Progenitor cell of endocrine pancreas (in vitro differentiated cells): ENCODE data around the gene ULK4. TPM values are rescaled to one million over a fixed set of nuclear protein-coding genes. Genes with fewer than 3 reads are reported as not detected.
"Not testable (repeated sequence)": the region's sequence is repeated elsewhere in the genome, so short reads cannot be mapped to it uniquely, and the experiment has no call there.

Source experiments
- DNase-seq: peaks from one replicate; pipeline ENCODE4 v3.0.0; 2021; ENCODE audit warnings: low spot score; ENCODE audit not compliant: unreplicated experiment
- H3K27ac Mint-ChIP-seq: 2 replicates; pipeline ENCODE4 v1.8.0; 2021; ENCODE audit warnings: mild to moderate bottlenecking, moderate library complexity, mixed read lengths
- H3K27me3 Mint-ChIP-seq: 2 replicates; pipeline ENCODE4 v1.8.0; 2021; ENCODE audit warnings: mixed read lengths
- H3K36me3 Mint-ChIP-seq: 2 replicates; pipeline ENCODE4 v1.8.0; 2022; ENCODE audit warnings: mixed read lengths; ENCODE audit not compliant: insufficient read depth
- H3K4me1 Mint-ChIP-seq: 2 replicates; pipeline ENCODE4 v1.8.0; 2021; ENCODE audit warnings: low read depth, mixed read lengths
- H3K4me3 Mint-ChIP-seq: 2 replicates; pipeline ENCODE4 v1.8.0; 2021; ENCODE audit warnings: low read depth, mild to moderate bottlenecking, moderate library complexity, mixed read lengths
- H3K9me3 Mint-ChIP-seq: 2 replicates; pipeline ENCODE4 v1.8.0; 2021; ENCODE audit warnings: low read depth, mixed read lengths
- CTCF ChIP-seq: fragments of 200-600 bp; sonication (generic); IDR thresholded peaks from one replicate; pipeline ENCODE4 v1.5.0; 2021; ENCODE audit warnings: antibody characterized with exemption, mild to moderate bottlenecking; ENCODE audit not compliant: unreplicated experiment
- total RNA-seq: library from RNA; stranded (reverse); gene quantifications from 2 replicates; pipeline ENCODE4 v1.2.1, GENCODE V29; 2021

ULK4 gene
- total RNA-seq, 1 donor from 2014 or later, result 14.2 TPM

- Mint-ChIP-seq H3K27ac (no peak overlapping the region), H3K27me3 (no peaks in the 10 kb centered on the region), H3K4me1 (no peaks in the 10 kb centered on the region), H3K4me3 (no peak overlapping the region), H3K36me3 (no peaks in the 10 kb centered on the region), H3K9me3 (no peaks in the 10 kb centered on the region)
- DNase-seq, result no peak
- no peak for TF ChIP-seq CTCF
These were observed 166.9 kb downstream of the ULK4 start for GRCh38 chr3:41794748-41795589.

GRCh38 chr3:41792806-41793205 is 169.1 kb downstream of the ULK4 start:
- no peaks in the 10 kb centered on the region for H3K9me3 Mint-ChIP-seq
- no peak for DNase-seq
- no peaks in the 10 kb centered on the region for H3K4me1 Mint-ChIP-seq
- H3K27ac Mint-ChIP-seq, result no peak overlapping the region
- no peak for TF ChIP-seq CTCF
- H3K36me3 Mint-ChIP-seq, result peaks cover 2% of the 10 kb centered on the region
- H3K4me3 Mint-ChIP-seq, result no peak overlapping the region
- H3K27me3 Mint-ChIP-seq, result no peaks in the 10 kb centered on the region

GRCh38 chr3:41769106-41769505 is 192.8 kb downstream of the ULK4 start:
- Mint-ChIP-seq H3K27me3 (peaks cover 21% of the 10 kb centered on the region), H3K36me3 (peaks cover 2% of the 10 kb centered on the region), H3K4me1 (peaks cover 9% of the 10 kb centered on the region), H3K27ac (no peak overlapping the region), H3K9me3 (no peaks in the 10 kb centered on the region), H3K4me3 (no peak overlapping the region)
- no peak for TF ChIP-seq CTCF
- no peak for DNase-seq

GRCh38 chr3:41768363-41768762 is 193.5 kb downstream of the ULK4 start:
- TF ChIP-seq CTCF, result no peak
- peaks cover 2% of the 10 kb centered on the region for H3K36me3 Mint-ChIP-seq
- no peak overlapping the region for H3K4me3 Mint-ChIP-seq
- no peak for DNase-seq
- H3K27ac Mint-ChIP-seq, result no peak overlapping the region
- H3K9me3 Mint-ChIP-seq, result no peaks in the 10 kb centered on the region
- peaks cover 21% of the 10 kb centered on the region for H3K27me3 Mint-ChIP-seq
- peaks cover 9% of the 10 kb centered on the region for H3K4me1 Mint-ChIP-seq

- not testable (repeated sequence) for H3K27me3 Mint-ChIP-seq, H3K4me1 Mint-ChIP-seq, H3K27ac Mint-ChIP-seq
These were observed 199.0 kb downstream of the ULK4 start for GRCh38 chr3:41762867-41763266.

GRCh38 chr3:41753651-41754050 is 208.3 kb downstream of the ULK4 start:
- no peak overlapping the region for H3K4me3 Mint-ChIP-seq
- H3K4me1 Mint-ChIP-seq, result peaks cover 3% of the 10 kb centered on the region
- peaks cover 1% of the 10 kb centered on the region for H3K36me3 Mint-ChIP-seq
- no peak for TF ChIP-seq CTCF
- H3K27me3 Mint-ChIP-seq, result no peaks in the 10 kb centered on the region
- DNase-seq, result no peak
- no peak overlapping the region for H3K27ac Mint-ChIP-seq
- H3K9me3 Mint-ChIP-seq, result peaks cover 4% of the 10 kb centered on the region

More at GRCh38 chr3:41762867-41763266, 199.0 kb downstream of the ULK4 start:
- not testable (repeated sequence) for H3K36me3 Mint-ChIP-seq, DNase-seq, H3K9me3 Mint-ChIP-seq, H3K4me3 Mint-ChIP-seq
